ENCODE data around the gene TPD52L2. TPM values are rescaled to one million over a fixed set of nuclear protein-coding genes. Genes with fewer than 3 reads are reported as not detected.
"Not testable (repeated sequence)": the region's sequence is repeated elsewhere in the genome, so short reads cannot be mapped to it uniquely, and the experiment has no call there.

The TPD52L2 gene
- total RNA-seq, 1 donor from 2014 or later = 141 TPM

DNA sequence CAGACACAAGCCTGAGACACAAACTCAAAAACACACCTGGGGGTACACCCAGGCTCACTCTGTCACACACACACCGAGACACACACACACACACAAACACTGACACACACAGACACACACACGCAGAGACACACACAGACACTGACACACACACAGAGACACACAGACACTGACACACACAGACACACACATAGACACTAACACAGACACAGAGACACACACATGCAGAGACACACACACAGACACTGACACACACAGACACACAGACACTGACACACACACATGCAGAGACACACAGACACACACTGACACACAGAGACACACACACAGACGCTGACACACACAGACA is 18.2 kb upstream of the TPD52L2 start:
- DNase-seq (ENCODE audit: low spot score) = no peak
- peaks cover 2% of the 10 kb centered on the region for H3K36me3 Mint-ChIP-seq (ENCODE audit: low read depth)
- H3K4me3 Mint-ChIP-seq (ENCODE audit: unreplicated experiment) = no peak overlapping the region
- no peak overlapping the region for H3K27ac Mint-ChIP-seq (ENCODE audit: unreplicated experiment)
- peaks cover 2% of the 10 kb centered on the region for H3K27me3 Mint-ChIP-seq (ENCODE audit: low read depth)
- peaks cover 4% of the 10 kb centered on the region for H3K4me1 Mint-ChIP-seq (ENCODE audit: low read depth)
- no peaks in the 10 kb centered on the region for H3K9me3 Mint-ChIP-seq (ENCODE audit: low read depth)
- TF ChIP-seq, protein P1, sequence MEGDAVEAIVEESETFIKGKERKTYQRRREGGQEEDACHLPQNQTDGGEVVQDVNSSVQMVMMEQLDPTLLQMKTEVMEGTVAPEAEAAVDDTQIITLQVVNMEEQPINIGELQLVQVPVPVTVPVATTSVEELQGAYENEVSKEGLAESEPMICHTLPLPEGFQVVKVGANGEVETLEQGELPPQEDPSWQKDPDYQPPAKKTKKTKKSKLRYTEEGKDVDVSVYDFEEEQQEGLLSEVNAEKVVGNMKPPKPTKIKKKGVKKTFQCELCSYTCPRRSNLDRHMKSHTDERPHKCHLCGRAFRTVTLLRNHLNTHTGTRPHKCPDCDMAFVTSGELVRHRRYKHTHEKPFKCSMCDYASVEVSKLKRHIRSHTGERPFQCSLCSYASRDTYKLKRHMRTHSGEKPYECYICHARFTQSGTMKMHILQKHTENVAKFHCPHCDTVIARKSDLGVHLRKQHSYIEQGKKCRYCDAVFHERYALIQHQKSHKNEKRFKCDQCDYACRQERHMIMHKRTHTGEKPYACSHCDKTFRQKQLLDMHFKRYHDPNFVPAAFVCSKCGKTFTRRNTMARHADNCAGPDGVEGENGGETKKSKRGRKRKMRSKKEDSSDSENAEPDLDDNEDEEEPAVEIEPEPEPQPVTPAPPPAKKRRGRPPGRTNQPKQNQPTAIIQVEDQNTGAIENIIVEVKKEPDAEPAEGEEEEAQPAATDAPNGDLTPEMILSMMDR (IDR thresholded peaks at IDR 0.05) = no peak

DNA sequence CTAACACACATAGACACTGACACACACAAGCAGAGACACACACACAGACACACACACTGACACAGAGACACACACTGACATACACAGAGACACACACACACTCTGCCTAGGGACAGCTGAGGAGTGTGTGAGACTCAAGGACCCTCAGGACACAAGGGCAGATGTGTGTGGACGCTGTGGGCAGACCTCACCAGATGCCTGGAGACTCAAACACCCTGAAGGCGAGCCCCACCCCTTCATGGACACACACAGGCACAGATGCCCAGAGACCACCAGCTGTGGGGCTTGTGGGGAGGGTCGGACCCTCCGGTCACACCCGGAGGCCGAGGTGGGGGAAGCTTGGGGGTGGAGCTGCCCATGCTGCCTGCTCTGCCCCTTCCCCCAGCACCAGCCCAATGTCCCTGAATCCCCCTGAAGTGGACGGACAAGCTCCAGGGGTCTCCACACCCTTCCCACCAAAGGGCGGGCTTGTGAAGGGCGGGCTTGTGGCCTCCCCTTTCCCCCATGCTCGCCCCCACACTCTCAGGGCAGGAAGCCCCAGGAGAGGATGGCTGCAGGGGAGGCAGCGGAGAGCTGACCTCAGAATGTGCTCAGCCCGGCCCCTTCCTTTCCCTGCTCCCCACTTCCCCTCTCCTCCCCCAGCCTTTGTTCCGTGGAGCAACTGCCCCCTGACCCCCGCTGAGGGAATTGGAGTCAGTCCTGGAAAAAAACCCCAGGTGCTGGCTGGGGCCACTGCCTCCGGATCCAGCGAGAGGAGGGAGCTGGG is 17.6 kb upstream of the TPD52L2 start:
- Mint-ChIP-seq H3K36me3 (ENCODE audit: low read depth) (peaks cover 2% of the 10 kb centered on the region), H3K9me3 (ENCODE audit: low read depth) (no peaks in the 10 kb centered on the region), H3K4me3 (ENCODE audit: unreplicated experiment) (no peak overlapping the region), H3K27me3 (ENCODE audit: low read depth) (peaks cover 2% of the 10 kb centered on the region), H3K4me1 (ENCODE audit: low read depth) (peaks cover 6% of the 10 kb centered on the region), H3K27ac (ENCODE audit: unreplicated experiment) (no peak overlapping the region)
- TF ChIP-seq, protein P1 (IDR thresholded peaks at IDR 0.05) = no peak
- DNase-seq (ENCODE audit: low spot score) = no peak

DNA sequence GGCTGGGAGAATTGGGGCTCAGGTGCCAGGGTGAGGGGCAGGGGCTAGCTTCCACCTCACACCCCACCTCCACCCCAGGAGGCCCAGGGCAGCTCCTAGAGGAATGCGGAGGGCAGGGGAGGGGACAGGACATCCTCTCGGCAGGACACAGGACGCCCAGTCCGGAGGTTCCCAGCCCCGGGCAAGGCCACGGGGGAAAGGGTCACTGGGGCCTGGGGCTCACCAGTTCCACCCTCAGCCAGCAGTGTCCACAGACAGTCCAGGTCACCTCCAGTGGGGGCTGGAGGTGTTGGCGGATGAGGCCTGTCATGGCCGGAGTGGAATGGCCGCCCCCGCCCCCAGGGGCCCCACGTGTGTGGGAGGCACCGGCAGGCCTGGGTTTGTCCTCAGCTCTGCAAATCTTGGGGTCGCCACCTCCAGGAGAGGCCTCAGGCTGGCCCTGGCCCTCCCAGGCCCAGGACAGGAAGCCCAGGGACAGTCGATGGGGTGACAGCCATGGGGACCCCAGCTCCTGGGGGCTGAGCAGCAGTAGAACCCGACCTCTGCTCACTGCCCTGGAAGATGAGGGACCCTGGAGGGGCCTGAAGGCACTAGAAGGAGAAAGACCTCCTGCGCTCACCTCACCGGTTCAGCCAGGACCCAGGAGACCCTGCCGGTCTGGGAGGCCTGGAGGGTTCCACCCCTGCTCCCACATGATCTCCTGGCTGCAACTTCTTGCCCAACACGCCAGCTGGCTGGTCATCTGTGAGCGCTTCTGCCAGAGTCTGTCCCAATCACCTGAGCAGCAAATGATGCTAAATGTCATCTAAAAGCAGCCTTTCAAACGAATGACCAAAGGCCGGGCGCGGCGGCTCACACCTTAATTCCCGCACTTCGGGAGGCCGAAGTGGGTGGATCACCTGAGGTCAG is 16.8 kb upstream of the TPD52L2 start:
- no peak overlapping the region for H3K27ac Mint-ChIP-seq (ENCODE audit: unreplicated experiment)
- H3K4me1 Mint-ChIP-seq (ENCODE audit: low read depth) = peaks cover 6% of the 10 kb centered on the region

DNA sequence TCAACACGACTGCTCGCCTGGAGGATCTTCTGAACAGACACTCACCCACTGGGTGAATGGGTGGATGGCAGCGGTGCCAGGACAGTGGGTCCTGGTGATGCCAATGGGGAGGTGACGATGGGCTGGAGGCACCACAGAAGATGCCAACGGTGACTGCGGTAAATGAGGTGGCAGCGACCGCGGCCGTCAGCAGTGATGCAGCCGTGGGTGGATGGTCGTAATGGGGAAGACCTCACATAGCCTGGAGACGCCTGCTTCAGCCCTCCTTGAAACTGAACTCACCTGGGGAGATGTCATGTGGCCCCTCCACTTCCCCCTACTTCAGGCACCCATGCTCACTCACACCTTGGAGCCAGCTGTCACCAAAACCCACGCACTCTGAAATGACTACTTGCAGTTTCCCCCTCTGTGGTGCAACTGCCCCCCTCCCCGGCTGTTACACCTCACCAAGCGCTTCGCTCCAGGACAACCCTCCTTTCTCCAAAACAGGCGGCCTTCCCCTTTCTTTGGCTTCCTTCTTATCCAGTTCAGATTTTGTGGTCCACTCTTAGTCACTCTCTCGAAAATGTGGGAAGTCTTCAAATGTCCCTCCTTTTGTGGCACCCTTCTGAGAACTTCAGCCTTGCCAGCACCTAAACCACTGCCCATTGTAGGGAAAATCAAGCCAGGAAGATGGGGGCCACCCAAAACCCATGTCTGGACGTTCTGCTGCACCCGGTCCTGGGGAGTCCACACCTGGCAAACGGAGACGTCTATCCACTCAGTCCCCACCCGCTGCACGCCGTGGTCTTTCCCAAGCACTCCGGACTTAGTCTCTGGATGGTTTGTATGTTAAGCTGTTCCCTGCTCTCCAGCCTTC is 14.2 kb upstream of the TPD52L2 start:
- Mint-ChIP-seq H3K9me3 (ENCODE audit: low read depth) (no peaks in the 10 kb centered on the region), H3K27me3 (ENCODE audit: low read depth) (no peaks in the 10 kb centered on the region), H3K4me1 (ENCODE audit: low read depth) (peaks cover 8% of the 10 kb centered on the region), H3K4me3 (ENCODE audit: unreplicated experiment) (no peak overlapping the region), H3K36me3 (ENCODE audit: low read depth) (no peaks in the 10 kb centered on the region), H3K27ac (ENCODE audit: unreplicated experiment) (no peak overlapping the region)
- TF ChIP-seq, protein P1 (IDR thresholded peaks at IDR 0.05) = no peak
- no peak for DNase-seq (ENCODE audit: low spot score)

More for the DNA sequence above, 16.8 kb upstream of the TPD52L2 start:
- TF ChIP-seq, protein P1 (IDR thresholded peaks at IDR 0.05) = no peak
- H3K4me3 Mint-ChIP-seq (ENCODE audit: unreplicated experiment) = no peak overlapping the region
- DNase-seq (ENCODE audit: low spot score) = no peak
- peaks cover 1% of the 10 kb centered on the region for H3K36me3 Mint-ChIP-seq (ENCODE audit: low read depth)
- no peaks in the 10 kb centered on the region for H3K9me3 Mint-ChIP-seq (ENCODE audit: low read depth)
- H3K27me3 Mint-ChIP-seq (ENCODE audit: low read depth) = peaks cover 2% of the 10 kb centered on the region

DNA sequence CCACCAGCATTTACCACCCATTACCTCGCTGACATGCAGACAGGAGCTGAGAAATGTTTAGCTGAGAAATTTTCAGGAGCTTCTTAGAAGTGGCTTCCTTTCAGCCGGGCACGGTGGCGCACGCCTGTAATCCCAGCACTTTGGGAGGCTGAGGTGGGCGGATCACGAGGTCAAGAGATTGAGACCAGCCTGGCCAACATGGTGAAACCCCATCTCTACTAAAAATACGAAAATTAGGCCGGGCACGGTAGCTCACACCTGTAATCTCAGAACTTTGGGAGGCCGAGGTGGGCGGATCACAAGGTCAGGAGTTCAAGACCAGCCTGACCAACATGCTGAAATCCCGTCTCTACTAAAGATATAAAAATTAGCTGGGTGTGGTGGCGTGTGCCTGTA is 13.5 kb upstream of the TPD52L2 start:
- not testable (repeated sequence) for H3K36me3 Mint-ChIP-seq (ENCODE audit: low read depth); H3K4me1 Mint-ChIP-seq (ENCODE audit: low read depth); H3K9me3 Mint-ChIP-seq (ENCODE audit: low read depth); H3K4me3 Mint-ChIP-seq (ENCODE audit: unreplicated experiment); H3K27ac Mint-ChIP-seq (ENCODE audit: unreplicated experiment); DNase-seq (ENCODE audit: low spot score); H3K27me3 Mint-ChIP-seq (ENCODE audit: low read depth)

DNA sequence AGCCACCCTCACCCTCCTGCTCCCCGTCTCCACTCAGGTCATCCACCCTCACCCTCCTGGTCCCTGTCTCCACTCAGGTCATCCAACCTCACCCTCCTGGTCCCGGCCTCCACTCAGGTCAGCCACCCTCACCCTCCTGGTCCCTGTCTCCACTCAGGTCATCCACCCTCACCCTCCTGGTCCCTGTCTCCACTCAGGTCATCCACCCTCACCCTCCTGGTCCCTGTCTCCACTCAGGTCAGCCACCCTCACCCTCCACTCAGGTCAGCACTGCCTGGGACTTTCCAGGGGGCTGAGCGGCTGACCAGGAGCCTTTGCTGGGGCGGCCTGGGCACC is 11.4 kb upstream of the TPD52L2 start:
- Mint-ChIP-seq H3K4me1 (ENCODE audit: low read depth) (peaks cover 14% of the 10 kb centered on the region), H3K27ac (ENCODE audit: unreplicated experiment) (peak overlapping the region; percentile 63)
- not testable (repeated sequence) for H3K4me3 Mint-ChIP-seq (ENCODE audit: unreplicated experiment); H3K36me3 Mint-ChIP-seq (ENCODE audit: low read depth); H3K27me3 Mint-ChIP-seq (ENCODE audit: low read depth); DNase-seq (ENCODE audit: low spot score); H3K9me3 Mint-ChIP-seq (ENCODE audit: low read depth)
